Measurements from ENCODE around the gene CLDN12. TPM values are rescaled to one million over a fixed set of nuclear protein-coding genes. Genes with fewer than 3 reads are reported as not detected.

Gene CLDN12
- total and polyA plus RNA-seq, 2 of the 13 experiments (the other 11 are each of a cell fraction or from before 2014, with no cell fraction given) = 44.1 to 114 TPM

DNA sequence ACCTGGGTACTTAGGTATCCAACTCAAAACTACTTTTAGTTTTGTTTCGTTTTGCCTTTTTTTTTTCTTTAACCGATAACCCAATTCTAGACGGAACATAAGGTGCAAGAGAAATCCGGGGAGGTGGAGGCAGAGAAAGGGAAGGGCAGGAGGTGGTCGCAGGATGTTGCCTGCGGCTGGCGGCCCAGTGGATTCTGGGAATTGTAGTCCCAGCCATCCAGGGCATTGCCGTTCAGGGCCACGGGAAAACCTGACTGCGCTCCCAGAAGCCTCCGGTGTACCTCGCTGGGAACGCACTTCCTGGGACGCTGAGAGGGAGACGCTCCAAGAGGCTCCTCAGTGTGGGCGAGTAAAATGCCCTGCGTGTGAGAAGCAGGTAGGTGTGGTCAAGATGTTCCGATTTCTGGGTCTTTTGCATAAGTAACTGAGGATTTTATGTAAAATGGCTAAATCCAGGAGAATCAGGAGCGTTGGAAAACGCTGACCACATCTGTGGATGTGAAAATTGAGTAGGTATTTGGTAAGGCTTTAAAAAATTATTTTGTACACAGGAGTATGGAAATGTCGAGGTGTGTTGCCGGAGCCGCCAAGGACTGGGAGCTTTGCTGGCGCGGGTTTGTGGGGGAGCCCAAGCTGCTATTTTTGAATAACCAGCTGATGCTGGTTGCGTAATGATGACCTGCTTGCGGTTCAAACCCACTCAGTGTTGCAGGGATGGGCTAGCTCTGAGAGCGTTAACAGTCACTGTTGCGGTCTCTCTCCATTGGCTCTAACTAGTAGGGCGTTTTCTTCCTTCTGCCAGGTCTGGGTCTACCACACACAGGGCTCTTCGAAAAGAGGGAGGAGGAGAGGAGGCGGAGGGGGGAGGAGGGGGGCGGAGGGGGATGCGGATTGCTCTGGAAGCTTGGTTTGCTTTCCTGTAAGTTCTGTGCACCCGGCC lies at the start of gene CLDN12 (continued):
- TF ChIP-seq, protein P1, sequence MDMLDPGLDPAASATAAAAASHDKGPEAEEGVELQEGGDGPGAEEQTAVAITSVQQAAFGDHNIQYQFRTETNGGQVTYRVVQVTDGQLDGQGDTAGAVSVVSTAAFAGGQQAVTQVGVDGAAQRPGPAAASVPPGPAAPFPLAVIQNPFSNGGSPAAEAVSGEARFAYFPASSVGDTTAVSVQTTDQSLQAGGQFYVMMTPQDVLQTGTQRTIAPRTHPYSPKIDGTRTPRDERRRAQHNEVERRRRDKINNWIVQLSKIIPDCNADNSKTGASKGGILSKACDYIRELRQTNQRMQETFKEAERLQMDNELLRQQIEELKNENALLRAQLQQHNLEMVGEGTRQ (IDR thresholded peaks at IDR 0.05; ENCODE audit: low read depth, low read length) = no peak
- TF ChIP-seq, protein P1 (CRISPR knock-in tag; IDR thresholded peaks at IDR 0.05; ENCODE audit: borderline replicate concordance) = no peak
- TF ChIP-seq DNMT3B (CRISPR knock-in tag; conservative IDR thresholded peaks at IDR 0.05) = no peak
- no peak for TF ChIP-seq ATAD3A (CRISPR knock-in tag; IDR thresholded peaks at IDR 0.05)
- TF ChIP-seq NONO (IDR thresholded peaks at IDR 0.05) = no peak
- TF ChIP-seq NONO (CRISPR knock-in tag; conservative IDR thresholded peaks at IDR 0.05) = 0 out of 2 replicates have a peak, but pooled peaks have one; percentile 30
- TF ChIP-seq ZBTB38 (CRISPR knock-in tag; IDR thresholded peaks at IDR 0.05) = no peak; the same call in 1 of the 2 replicates
- TF ChIP-seq, protein P2, sequence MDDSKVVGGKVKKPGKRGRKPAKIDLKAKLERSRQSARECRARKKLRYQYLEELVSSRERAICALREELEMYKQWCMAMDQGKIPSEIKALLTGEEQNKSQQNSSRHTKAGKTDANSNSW (CRISPR knock-in tag; IDR thresholded peaks at IDR 0.05; ENCODE audit: borderline replicate concordance) = no peak
- no peak for TF ChIP-seq ZNF557 (CRISPR knock-in tag; IDR thresholded peaks at IDR 0.05)
- TF ChIP-seq ZNF780A (CRISPR knock-in tag; IDR thresholded peaks at IDR 0.05) = no peak
- TF ChIP-seq POLR2A (IDR thresholded peaks at IDR 0.05; ENCODE audit: insufficient read depth in 1 of 2, low read depth in 2 of 2, low read length in 2 of 2) = peak; percentile 85
- no peak for TF ChIP-seq MTF1 (CRISPR knock-in tag; IDR thresholded peaks at IDR 0.05)
- TF ChIP-seq MEIS1 (CRISPR knock-in tag; IDR thresholded peaks at IDR 0.05; ENCODE audit: borderline replicate concordance) = 0 out of 2 replicates have a peak, but pooled peaks have one; percentile 21
- peak; percentile 94 for TF ChIP-seq PHF5A (CRISPR knock-in tag; IDR thresholded peaks at IDR 0.05; ENCODE audit: low read depth, unreplicated experiment)
- TF ChIP-seq ARNTL (CRISPR knock-in tag; IDR thresholded peaks at IDR 0.05) = peak; percentile 30; the same call in 1 of the 2 replicates
- TF ChIP-seq ZNF124 (CRISPR knock-in tag; IDR thresholded peaks at IDR 0.05) = peak; percentile 80; the same call in 1 of the 2 replicates
- no peak for TF ChIP-seq MIXL1 (CRISPR knock-in tag; IDR thresholded peaks at IDR 0.05)
- TF ChIP-seq, protein P3, sequence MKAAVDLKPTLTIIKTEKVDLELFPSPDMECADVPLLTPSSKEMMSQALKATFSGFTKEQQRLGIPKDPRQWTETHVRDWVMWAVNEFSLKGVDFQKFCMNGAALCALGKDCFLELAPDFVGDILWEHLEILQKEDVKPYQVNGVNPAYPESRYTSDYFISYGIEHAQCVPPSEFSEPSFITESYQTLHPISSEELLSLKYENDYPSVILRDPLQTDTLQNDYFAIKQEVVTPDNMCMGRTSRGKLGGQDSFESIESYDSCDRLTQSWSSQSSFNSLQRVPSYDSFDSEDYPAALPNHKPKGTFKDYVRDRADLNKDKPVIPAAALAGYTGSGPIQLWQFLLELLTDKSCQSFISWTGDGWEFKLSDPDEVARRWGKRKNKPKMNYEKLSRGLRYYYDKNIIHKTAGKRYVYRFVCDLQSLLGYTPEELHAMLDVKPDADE (CRISPR knock-in tag; IDR thresholded peaks at IDR 0.05) = no peak
- TF ChIP-seq ZNF761 (CRISPR knock-in tag; conservative IDR thresholded peaks at IDR 0.05) = 0 out of 2 replicates have a peak, but pooled peaks have one; percentile 42
- TF ChIP-seq, protein P4, sequence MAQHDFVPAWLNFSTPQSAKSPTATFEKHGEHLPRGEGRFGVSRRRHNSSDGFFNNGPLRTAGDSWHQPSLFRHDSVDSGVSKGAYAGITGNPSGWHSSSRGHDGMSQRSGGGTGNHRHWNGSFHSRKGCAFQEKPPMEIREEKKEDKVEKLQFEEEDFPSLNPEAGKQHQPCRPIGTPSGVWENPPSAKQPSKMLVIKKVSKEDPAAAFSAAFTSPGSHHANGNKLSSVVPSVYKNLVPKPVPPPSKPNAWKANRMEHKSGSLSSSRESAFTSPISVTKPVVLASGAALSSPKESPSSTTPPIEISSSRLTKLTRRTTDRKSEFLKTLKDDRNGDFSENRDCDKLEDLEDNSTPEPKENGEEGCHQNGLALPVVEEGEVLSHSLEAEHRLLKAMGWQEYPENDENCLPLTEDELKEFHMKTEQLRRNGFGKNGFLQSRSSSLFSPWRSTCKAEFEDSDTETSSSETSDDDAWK (CRISPR knock-in tag; IDR thresholded peaks at IDR 0.05) = no peak
- no peak for TF ChIP-seq ZNF550 (CRISPR knock-in tag; IDR thresholded peaks at IDR 0.05; ENCODE audit: borderline replicate concordance)
- TF ChIP-seq HMG20B (CRISPR knock-in tag; conservative IDR thresholded peaks at IDR 0.05) = 0 out of 2 replicates have a peak, but pooled peaks have one; percentile 30
- TF ChIP-seq, protein P5, sequence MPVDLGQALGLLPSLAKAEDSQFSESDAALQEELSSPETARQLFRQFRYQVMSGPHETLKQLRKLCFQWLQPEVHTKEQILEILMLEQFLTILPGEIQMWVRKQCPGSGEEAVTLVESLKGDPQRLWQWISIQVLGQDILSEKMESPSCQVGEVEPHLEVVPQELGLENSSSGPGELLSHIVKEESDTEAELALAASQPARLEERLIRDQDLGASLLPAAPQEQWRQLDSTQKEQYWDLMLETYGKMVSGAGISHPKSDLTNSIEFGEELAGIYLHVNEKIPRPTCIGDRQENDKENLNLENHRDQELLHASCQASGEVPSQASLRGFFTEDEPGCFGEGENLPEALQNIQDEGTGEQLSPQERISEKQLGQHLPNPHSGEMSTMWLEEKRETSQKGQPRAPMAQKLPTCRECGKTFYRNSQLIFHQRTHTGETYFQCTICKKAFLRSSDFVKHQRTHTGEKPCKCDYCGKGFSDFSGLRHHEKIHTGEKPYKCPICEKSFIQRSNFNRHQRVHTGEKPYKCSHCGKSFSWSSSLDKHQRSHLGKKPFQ (CRISPR knock-in tag; IDR thresholded peaks at IDR 0.05; ENCODE audit: insufficient replicate concordance) = no peak
- no peak for TF ChIP-seq ZNF12 (CRISPR knock-in tag; IDR thresholded peaks at IDR 0.05)

Measured in HepG2 (cell line).